NOMO-1 treated with DMSO at 0.1 percent for 48 hours (cell line): ENCODE measurements around the gene HRH4.

Experiments used
- DNase-seq: peaks from one replicate; lab custom pipeline; 2025; ENCODE audit not compliant: unreplicated experiment; lab: John Stamatoyannopoulos, UW

HRH4 gene

GRCh38 chr18:24504401-24504800 is 44.0 kb downstream of the HRH4 start:
- no peak for DNase-seq

- DNase-seq: no peak
Observed at GRCh38 chr18:24506175-24506574, 45.7 kb downstream of the HRH4 start.

- DNase-seq: no peak
Observed at GRCh38 chr18:24509435-24509834, 49.0 kb downstream of the HRH4 start.

GRCh38 chr18:24514439-24514838 is 54.0 kb downstream of the HRH4 start:
- DNase-seq: peak; percentile 14

- no peak for DNase-seq
Observed at GRCh38 chr18:24515721-24516120, 55.3 kb downstream of the HRH4 start.

- DNase-seq: peak; percentile 40
Observed at GRCh38 chr18:24516261-24516660, 55.8 kb downstream of the HRH4 start.

GRCh38 chr18:24517554-24517953 is 57.1 kb downstream of the HRH4 start:
- DNase-seq: no peak

GRCh38 chr18:24518596-24518995 is 58.2 kb downstream of the HRH4 start:
- DNase-seq: no peak
